ENCODE results near the gene MRAS. TPM values are rescaled to one million over a fixed set of nuclear protein-coding genes. Genes with fewer than 3 reads are reported as not detected.

The MRAS gene
- total and polyA plus RNA-seq, 2 of the 8 experiments (the other 6 are each of a cell fraction or from before 2014, with no cell fraction given), result 10.6 to 16.2 TPM

- H2BK12ac ChIP-seq (ENCODE audit: low read depth, low read length), result no peak overlapping the region
- H3K36me3 ChIP-seq (ENCODE audit: control insufficient read depth in 2 of 4, insufficient read depth in 4 of 4, low read length in 3 of 4), result no peaks in the 10 kb centered on the region
- DNase-seq (ENCODE audit: low read depth in 1 of 2, low spot score in 2 of 2) (no peak), FAIRE-seq (no peak)
- peaks cover 0 to 4% (median 0%) of the 10 kb centered on the region in 4 experiments; a peak in 1 of 7 replicates for H3K4me1 ChIP-seq (replicated peaks in 1 of 4; ENCODE audit: control insufficient read depth in 3 of 4, insufficient read depth in 4 of 4, low read length in 3 of 4)
- H2BK15ac ChIP-seq (ENCODE audit: low read length), result no peak overlapping the region
- H4K91ac ChIP-seq (replicated peaks; ENCODE audit: insufficient read length, low read length), result no peak overlapping the region
- H3K9ac ChIP-seq (replicated peaks in 1 of 4; ENCODE audit: extremely low read depth in 1 of 4, low read depth in 3 of 4, low read length in 3 of 4), result no peak overlapping the region
- no peak overlapping the region for H3K56ac ChIP-seq (replicated peaks; ENCODE audit: insufficient read length, low read depth, low read length)
- no peak for TF ChIP-seq JUND (IDR thresholded peaks at IDR 0.05; ENCODE audit: low read length)
- TF ChIP-seq PHF8 (conservative IDR thresholded peaks at IDR 0.05; ENCODE audit: low read depth, low read length), result no peak
- TF ChIP-seq, protein P1, sequence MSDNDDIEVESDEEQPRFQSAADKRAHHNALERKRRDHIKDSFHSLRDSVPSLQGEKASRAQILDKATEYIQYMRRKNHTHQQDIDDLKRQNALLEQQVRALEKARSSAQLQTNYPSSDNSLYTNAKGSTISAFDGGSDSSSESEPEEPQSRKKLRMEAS (IDR thresholded peaks at IDR 0.05), result no peak
- no peak for TF ChIP-seq CHD1 (IDR thresholded peaks at IDR 0.05; ENCODE audit: low read depth, low read length)
- TF ChIP-seq GABPA (IDR thresholded peaks at IDR 0.05; ENCODE audit: borderline replicate concordance, insufficient read depth, low read length), result no peak
- no peak for TF ChIP-seq RAD21 (IDR thresholded peaks at IDR 0.05 in 1 of 2, conservative IDR thresholded peaks at IDR 0.05 in 1 of 2; ENCODE audit: low read depth in 2 of 2, low read length in 2 of 2)
- POLR2A ChIA-PET (ENCODE audit: partially characterized antibody), result interaction anchor here (1.0 kb wide), 1 partner anchor 17 kb away, joined by 3 read pairs; no protein-coding TSS in a partner anchor
- no peak overlapping the region for H2BK120ac ChIP-seq (replicated peaks; ENCODE audit: low read depth, low read length)
- no peak overlapping the region for H2BK5ac ChIP-seq (ENCODE audit: low read depth, low read length)
- H3K14ac ChIP-seq (ENCODE audit: insufficient read length), result no peak overlapping the region
- H3K4me2 ChIP-seq (ENCODE audit: insufficient read depth in 1 of 2, low read depth in 2 of 2, low read length in 2 of 2), result no peak overlapping the region
- no peaks in the 10 kb centered on the region for H3K79me1 ChIP-seq (ENCODE audit: low read depth, low read length)
- H4K20me1 ChIP-seq (replicated peaks in 1 of 2; ENCODE audit: control insufficient read depth in 1 of 2, insufficient read depth in 2 of 2, low read length in 2 of 2), result no peaks in the 10 kb centered on the region
- no peak overlapping the region for H2AFZ ChIP-seq (ENCODE audit: low read length)
- no peaks in the 10 kb centered on the region for H3K9me3 ChIP-seq (ENCODE audit: insufficient read depth in 2 of 2, low read depth in 1 of 2, low read length in 1 of 2)
- H3K79me2 ChIP-seq (ENCODE audit: control insufficient read depth in 1 of 2, insufficient read depth in 2 of 2, low read length in 2 of 2), result no peaks in the 10 kb centered on the region
- no peaks in the 10 kb centered on the region for H3K27me3 ChIP-seq (replicated peaks in 1 of 4; ENCODE audit: control insufficient read depth in 3 of 4, extremely low read depth in 1 of 4, insufficient read depth in 3 of 4, low read length in 3 of 4)
- H3K23me2 ChIP-seq (ENCODE audit: low read depth, low read length), result no peaks in the 10 kb centered on the region
- no peak overlapping the region for H3K4ac ChIP-seq (replicated peaks; ENCODE audit: insufficient read length, low read depth, low read length)
- H2BK20ac ChIP-seq (ENCODE audit: low read length), result no peak overlapping the region
- 89% methylated on average over 6 of the region's 6 CpGs; no CpG with 5 or more reads in 1 of the 2 experiments for WGBS, 2 experiments (ENCODE audit: extremely low coverage in 1 of 2, insufficient coverage in 1 of 2, insufficient read length in 1 of 2, insufficient replicate concordance in 2 of 2, low coverage in 1 of 2, low lambda C conversion rate in 2 of 2, missing lambda C conversion rate in 1 of 2)
- no peak overlapping the region for H3K23ac ChIP-seq (ENCODE audit: insufficient read length)
- H3K4me3 ChIP-seq (ENCODE audit: extremely low read depth in 1 of 4, insufficient read depth in 2 of 4, low read depth in 3 of 4, low read length in 4 of 4), result no peak overlapping the region
- peak overlapping the region; percentile 16; the same call in 1 of the 2 replicates for H4K8ac ChIP-seq (ENCODE audit: extremely low read depth, insufficient read depth, low read length)
- no peak overlapping the region for H4K5ac ChIP-seq (ENCODE audit: insufficient read length, low read depth, low read length)
- H3K27ac ChIP-seq (ENCODE audit: low read depth, low read length), result no peak overlapping the region
- H3K18ac ChIP-seq (ENCODE audit: extremely low read depth, low read length), result no peak overlapping the region
- H2AK5ac ChIP-seq (ENCODE audit: low read depth, low read length), result no peak overlapping the region
- CTCF ChIA-PET (ENCODE audit: partially characterized antibody), result interaction anchor here (0.7 to 2.4 kb wide), 6 partner anchors 12 to 337 kb away, joined by 3 to 7 read pairs (median 4); no protein-coding TSS in a partner anchor
These were observed 40.8 kb downstream of the MRAS start for GRCh38 chr3:138389144-138389601.
